Right lung (tissue), 5 donors: ENCODE data around the gene PTPRN2. TPM values are rescaled to one million over a fixed set of nuclear protein-coding genes. Genes with fewer than 3 reads are reported as not detected.

Source experiments
- DNase-seq, 2 donors: peaks; one replicate each; pipeline ENCODE4 v3.0.0-alpha.2; 2013
- polyA plus RNA-seq, 5 donors: library from polyadenylated mRNA; unstranded; fragments of 120-200 nt; gene quantifications; one replicate each; pipeline versions ENCODE4 v1.2.1 to v1.2.3, GENCODE V29; 2013; ENCODE audit warnings: inconsistent platforms in 1 of 5, low replicate concordance in 1 of 5; ENCODE audit not compliant: insufficient read length in 5 of 5, insufficient read depth in 1 of 5

PTPRN2 gene
- polyA plus RNA-seq, 5 donors, result 6.2 to 8.1 (median 7.0) TPM

GRCh38 chr7:157764193-157764592 is 823.4 kb downstream of the PTPRN2 start:
- no peak for DNase-seq

GRCh38 chr7:157763279-157764000 is 824.2 kb downstream of the PTPRN2 start:
- DNase-seq, result no peak

GRCh38 chr7:157762824-157763223 is 824.8 kb downstream of the PTPRN2 start:
- DNase-seq, result no peak

DNA sequence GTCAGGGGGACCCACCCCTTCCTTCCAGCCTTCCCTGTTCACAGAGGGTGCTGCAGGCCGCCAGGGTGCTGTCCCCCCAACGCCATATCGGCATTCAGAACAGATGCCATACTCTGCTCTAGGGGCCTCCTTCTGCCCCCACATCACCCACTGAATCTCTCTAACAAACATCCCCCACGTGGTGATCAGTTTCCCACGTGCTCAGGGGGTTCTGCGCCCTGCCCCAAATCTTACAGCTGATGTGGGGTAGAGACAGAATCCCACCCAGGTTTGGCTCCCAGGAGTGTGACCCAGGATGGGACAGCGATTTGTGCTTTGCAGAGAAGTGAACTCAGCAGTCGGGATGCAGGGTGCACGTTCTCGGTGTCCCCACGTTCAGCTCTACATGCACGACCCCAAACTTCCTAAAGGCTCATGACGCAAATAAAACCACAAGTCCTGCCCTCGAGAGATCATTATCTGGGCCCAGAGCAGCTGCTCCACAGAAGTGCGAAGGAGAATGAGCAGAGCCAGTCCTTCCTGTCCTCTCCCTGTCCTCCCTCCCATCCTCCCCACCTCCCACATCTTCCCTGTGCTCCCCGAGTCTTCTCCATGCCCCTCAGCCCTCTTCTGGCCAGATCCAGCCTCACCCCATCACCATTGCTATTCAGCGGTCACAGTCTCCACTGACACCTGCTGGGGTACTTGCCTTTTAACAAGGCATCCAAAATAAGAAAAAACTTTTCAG is 827.5 kb downstream of the PTPRN2 start:
- DNase-seq, result no peak

DNA sequence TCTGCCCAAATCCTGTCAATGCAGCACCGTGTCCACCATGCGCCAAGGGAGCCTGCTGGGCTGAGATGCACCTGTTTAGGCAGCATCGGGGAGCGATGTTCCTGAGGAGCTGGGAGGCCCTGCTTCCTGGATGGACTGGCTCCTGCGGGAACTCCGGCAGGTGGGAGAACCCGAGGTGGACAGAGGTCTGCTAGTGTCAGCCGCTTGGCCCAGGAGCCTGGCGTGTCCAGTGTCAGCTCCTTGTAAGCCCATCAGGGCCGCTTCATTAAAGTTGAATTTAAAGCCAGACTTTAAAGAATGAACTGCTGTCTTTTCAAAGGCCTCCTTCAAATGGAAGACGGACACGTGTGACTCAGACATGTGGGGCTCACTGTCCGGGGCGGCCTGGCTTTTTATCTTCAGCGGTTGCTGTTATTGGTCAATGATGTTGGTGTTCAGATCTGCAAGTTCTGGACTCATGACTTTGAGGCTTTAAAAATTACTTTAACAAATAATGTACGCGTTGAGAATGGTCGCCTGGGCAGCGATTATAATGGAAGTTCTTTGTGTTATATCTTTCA is 828.3 kb downstream of the PTPRN2 start:
- DNase-seq, result no peak

GRCh38 chr7:157758468-157759245 is 829.0 kb downstream of the PTPRN2 start:
- DNase-seq, result no peak

GRCh38 chr7:157757776-157758467 is 829.7 kb downstream of the PTPRN2 start:
- no peak for DNase-seq

DNA sequence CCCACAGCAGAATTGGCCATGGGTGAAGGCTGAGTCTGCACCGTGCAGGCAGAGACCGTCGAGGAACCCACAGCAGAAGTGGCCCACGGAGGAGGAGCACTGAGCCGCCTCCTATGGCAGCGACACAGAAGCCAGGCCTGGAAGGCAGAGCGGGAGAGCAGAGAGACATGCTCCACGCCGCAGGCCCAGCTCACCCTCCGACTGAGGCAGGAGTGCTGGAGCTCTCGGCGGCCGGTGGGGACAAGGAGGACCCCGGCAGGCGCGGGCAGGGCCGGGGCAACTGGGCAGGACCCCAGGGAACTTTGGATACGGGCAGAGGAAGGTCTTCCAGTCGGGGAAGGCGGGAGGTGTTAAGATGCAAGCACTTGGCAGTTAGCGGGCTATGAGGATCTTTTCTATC is 830.4 kb downstream of the PTPRN2 start:
- DNase-seq, result no peak

DNA sequence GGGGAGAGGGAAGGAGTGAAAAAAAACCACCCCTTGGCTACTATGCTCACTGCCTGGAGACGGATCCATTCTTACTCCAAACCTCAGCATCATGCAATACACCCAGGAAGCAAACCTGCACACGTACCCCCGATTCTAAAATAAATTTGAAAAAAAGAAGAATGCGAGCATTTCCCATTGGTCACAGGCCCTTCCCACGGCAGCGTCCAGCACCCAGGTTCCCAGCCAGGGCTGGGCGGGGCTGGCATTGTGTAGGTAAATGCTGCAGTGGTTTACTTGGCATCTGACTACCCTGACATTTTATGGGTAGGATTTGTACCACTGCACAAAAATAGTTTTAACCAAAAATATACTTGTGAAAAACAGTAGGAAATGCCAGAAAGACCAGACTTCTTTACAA is 831.9 kb downstream of the PTPRN2 start:
- no peak for DNase-seq

DNA sequence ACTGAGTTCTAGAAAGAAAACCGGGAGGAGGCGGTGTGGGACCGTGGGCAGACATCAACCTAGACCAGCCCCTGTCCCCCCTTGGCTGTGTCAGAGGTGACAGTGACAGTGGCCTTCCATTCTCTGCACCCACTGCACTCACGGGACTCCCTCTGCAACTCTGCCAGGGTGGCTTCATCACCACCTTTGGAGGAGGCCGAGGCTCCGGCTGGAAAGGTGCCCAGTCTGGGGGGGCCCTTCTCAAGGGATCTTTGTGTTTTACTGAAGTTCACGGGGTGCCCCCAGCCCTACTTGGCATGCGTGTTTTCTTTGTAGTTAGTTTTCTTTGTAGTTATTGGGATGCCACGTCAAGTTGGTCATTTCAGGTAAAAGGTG is 833.2 kb downstream of the PTPRN2 start:
- DNase-seq, result no peak

- DNase-seq, result no peak
Observed at GRCh38 chr7:157753713-157754415, 833.8 kb downstream of the PTPRN2 start.

- no peak for DNase-seq
Observed at GRCh38 chr7:157752832-157753291, 834.8 kb downstream of the PTPRN2 start.

DNA sequence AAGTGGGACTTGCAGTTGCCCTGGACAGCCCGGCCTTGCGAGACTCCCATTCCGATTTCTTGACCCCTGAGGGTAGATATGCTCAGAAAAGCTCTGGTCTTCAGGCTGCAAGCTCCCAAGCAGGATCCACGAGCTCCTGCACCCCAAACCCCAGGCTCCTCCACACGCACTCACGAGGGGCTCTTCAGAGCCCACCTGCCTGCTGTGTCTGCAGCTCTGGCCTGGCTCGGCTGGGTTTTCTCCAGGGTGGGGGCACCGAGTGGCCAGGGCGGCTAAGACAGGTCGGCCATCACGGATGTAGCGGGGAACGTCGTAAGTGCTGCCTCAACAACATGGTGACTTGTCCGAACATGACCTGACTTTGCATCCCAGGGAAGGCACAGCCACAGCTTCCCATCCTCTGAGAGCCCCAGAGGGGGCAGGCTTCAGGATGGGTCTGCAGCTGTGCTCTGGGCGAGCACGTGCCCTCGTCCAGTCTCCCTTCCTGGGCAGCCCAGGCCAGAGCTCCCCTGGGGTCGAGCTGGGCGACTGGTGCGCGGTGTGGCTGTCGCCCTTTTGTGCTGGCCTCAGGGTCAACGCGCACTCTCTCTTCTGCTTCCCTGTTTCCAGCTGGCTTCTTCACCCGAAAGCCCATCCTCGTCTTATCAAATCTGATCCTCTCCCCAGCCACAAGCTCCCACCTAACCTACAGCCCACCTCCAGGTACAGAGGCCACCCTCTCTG is 835.5 kb downstream of the PTPRN2 start:
- no peak for DNase-seq

DNA sequence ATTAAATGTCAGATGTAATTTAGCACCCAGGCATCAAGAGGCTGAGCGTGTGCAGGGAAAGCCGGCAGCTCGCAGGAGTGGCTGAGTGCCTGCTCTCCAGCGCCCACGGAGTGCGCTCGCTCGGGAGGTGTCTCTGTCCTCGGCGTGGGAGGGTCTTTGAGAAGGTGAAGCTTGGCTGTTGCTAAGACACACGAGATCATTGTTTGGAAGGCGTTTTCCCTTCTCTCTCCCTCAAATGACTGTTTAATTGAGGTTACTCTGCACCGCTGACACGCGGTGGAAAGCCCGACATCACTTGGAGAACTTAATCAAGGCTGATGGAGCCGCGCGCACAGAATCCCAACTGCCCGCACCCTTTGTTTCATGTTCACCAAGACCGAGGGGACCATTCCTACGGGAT is 836.2 kb downstream of the PTPRN2 start:
- no peak for DNase-seq

DNA sequence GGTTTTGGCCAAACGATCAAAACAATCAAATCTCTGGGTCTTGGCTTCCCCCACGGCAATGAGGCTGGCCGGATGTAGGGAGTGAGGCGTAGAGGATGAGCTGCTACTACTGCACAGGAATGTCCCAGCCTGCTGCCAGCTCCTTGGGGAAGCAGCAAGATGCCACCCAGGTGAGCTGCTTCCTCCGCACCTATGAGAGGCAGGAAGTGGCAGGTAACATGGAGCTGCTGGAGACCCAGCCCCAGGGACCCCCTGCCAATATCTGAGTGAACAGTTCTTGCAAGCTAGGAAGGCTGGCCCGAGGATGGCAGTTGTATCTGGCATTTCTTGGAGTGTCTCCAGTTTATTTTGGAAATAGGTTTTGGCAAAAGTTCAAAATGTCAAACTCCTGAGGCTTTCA is 837.3 kb downstream of the PTPRN2 start:
- DNase-seq, result no peak

GRCh38 chr7:157745721-157746709 is 841.6 kb downstream of the PTPRN2 start:
- no peak for DNase-seq

GRCh38 chr7:157744786-157745601 is 842.6 kb downstream of the PTPRN2 start:
- no peak for DNase-seq
